Measurements from ENCODE around the gene GFER. TPM values are rescaled to one million over a fixed set of nuclear protein-coding genes. Genes with fewer than 3 reads are reported as not detected.

Gene GFER
- total and polyA plus RNA-seq, 2 of the 8 experiments (the other 6 are each of a cell fraction or from before 2014, with no cell fraction given) = 17.7 to 37.9 TPM

DNA sequence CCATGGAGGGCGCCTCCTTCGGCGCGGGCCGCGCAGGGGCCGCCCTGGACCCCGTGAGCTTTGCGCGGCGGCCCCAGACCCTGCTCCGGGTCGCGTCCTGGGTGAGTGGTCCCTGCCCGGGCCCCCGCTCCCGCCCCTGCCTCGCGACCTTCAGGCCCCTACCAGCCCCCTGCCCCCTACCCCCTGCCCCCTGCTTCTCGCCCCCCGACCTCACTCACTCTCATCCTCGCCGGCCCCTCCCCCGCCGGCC is 6.0 kb downstream of the GFER start:
- ChIA-PET CTCF (ENCODE audit: partially characterized antibody) (interaction anchor here (1.4 to 6.8 kb wide), 3 partner anchors 8 to 100 kb away, joined by 3 to 55 read pairs (median 5); partner anchors contain the start of gene NOXO1), POLR2A (ENCODE audit: partially characterized antibody) (interaction anchor here (0.6 to 28.2 kb wide), 9 partner anchors 7 to 165 kb away, joined by 3 to 736 read pairs (median 10); partner anchors contain the start of genes GFER, NDUFB10, NOXO1 and RNF151)
- H3K79me2 ChIP-seq (ENCODE audit: control insufficient read depth in 1 of 2, insufficient read depth in 2 of 2, low read length in 2 of 2) = peaks cover 0 to 3% of the 10 kb centered on the region in 2 experiments; a peak in 1 of 4 replicates
- H2AFZ ChIP-seq (ENCODE audit: low read length) = no peak overlapping the region
- no CpG with 5 or more reads among the region's 25 CpGs for WGBS, 2 experiments (ENCODE audit: extremely low coverage in 1 of 2, insufficient coverage in 1 of 2, insufficient read length in 1 of 2, insufficient replicate concordance in 2 of 2, low coverage in 1 of 2, low lambda C conversion rate in 2 of 2, missing lambda C conversion rate in 1 of 2)
- peak overlapping the region; percentile 36 to 77 (median 51); a peak in 7 of 8 replicates for H3K4me3 ChIP-seq (ENCODE audit: extremely low read depth in 1 of 4, insufficient read depth in 2 of 4, low read depth in 3 of 4, low read length in 4 of 4)
- H2BK5ac ChIP-seq (ENCODE audit: low read depth, low read length) = no peak overlapping the region
- no peak for DNase-seq (ENCODE audit: low read depth in 1 of 2, low spot score in 2 of 2)
- H3K4ac ChIP-seq (replicated peaks; ENCODE audit: insufficient read length, low read depth, low read length) = no peak overlapping the region
- peaks cover 2 to 5% (median 3%) of the 10 kb centered on the region in 4 experiments; a peak in 3 of 8 replicates for H3K36me3 ChIP-seq (ENCODE audit: control insufficient read depth in 2 of 4, insufficient read depth in 4 of 4, low read length in 3 of 4)
- no peaks in the 10 kb centered on the region for H3K9me3 ChIP-seq (ENCODE audit: insufficient read depth in 2 of 2, low read depth in 1 of 2, low read length in 1 of 2)
- no peak overlapping the region for H3K18ac ChIP-seq (ENCODE audit: extremely low read depth, low read length)
- H3K23ac ChIP-seq (ENCODE audit: insufficient read length) = no peak overlapping the region
- H4K8ac ChIP-seq (ENCODE audit: extremely low read depth, insufficient read depth, low read length) = 0 out of 2 replicates have a peak overlapping the region, but pooled peaks have one; percentile 37
- peaks cover 22% of the 10 kb centered on the region; the same call in 1 of the 2 replicates for H3K23me2 ChIP-seq (ENCODE audit: low read depth, low read length)
- H3K27me3 ChIP-seq (replicated peaks in 1 of 4; ENCODE audit: control insufficient read depth in 3 of 4, extremely low read depth in 1 of 4, insufficient read depth in 3 of 4, low read length in 3 of 4) = peaks cover 4 to 37% (median 24%) of the 10 kb centered on the region in 4 experiments
- H3K79me1 ChIP-seq (ENCODE audit: low read depth, low read length) = no peaks in the 10 kb centered on the region
- H3K27ac ChIP-seq (ENCODE audit: low read depth, low read length) = no peak overlapping the region
- FAIRE-seq = no peak
- H3K56ac ChIP-seq (replicated peaks; ENCODE audit: insufficient read length, low read depth, low read length) = no peak overlapping the region
- peak overlapping the region; percentile 83 to 96; a peak in 3 of 4 replicates for H3K4me2 ChIP-seq (ENCODE audit: insufficient read depth in 1 of 2, low read depth in 2 of 2, low read length in 2 of 2)
- H2BK15ac ChIP-seq (ENCODE audit: low read length) = no peak overlapping the region
- H2BK120ac ChIP-seq (replicated peaks; ENCODE audit: low read depth, low read length) = no peak overlapping the region
- H3K4me1 ChIP-seq (replicated peaks in 1 of 4; ENCODE audit: control insufficient read depth in 3 of 4, insufficient read depth in 4 of 4, low read length in 3 of 4) = peaks cover 0 to 31% (median 19%) of the 10 kb centered on the region in 4 experiments; a peak in 6 of 7 replicates
- no peak overlapping the region for H2AK5ac ChIP-seq (ENCODE audit: low read depth, low read length)
- H3K9ac ChIP-seq (replicated peaks in 1 of 4; ENCODE audit: extremely low read depth in 1 of 4, low read depth in 3 of 4, low read length in 3 of 4) = no peak overlapping the region
- H2BK12ac ChIP-seq (ENCODE audit: low read depth, low read length) = no peak overlapping the region
- H3K14ac ChIP-seq (ENCODE audit: insufficient read length) = no peak overlapping the region
- H4K91ac ChIP-seq (replicated peaks; ENCODE audit: insufficient read length, low read length) = no peak overlapping the region
- no peak overlapping the region for H4K5ac ChIP-seq (ENCODE audit: insufficient read length, low read depth, low read length)
- H2BK20ac ChIP-seq (ENCODE audit: low read length) = no peak overlapping the region
- peaks cover 7 to 10% of the 10 kb centered on the region in 2 experiments for H4K20me1 ChIP-seq (replicated peaks in 1 of 2; ENCODE audit: control insufficient read depth in 1 of 2, insufficient read depth in 2 of 2, low read length in 2 of 2)
- TF ChIP-seq RXRA (IDR thresholded peaks at IDR 0.05; ENCODE audit: insufficient read depth, low read depth, low read length) (no peak), YY1 (IDR thresholded peaks at IDR 0.05; ENCODE audit: low read depth, low read length) (no peak), KDM4A (IDR thresholded peaks at IDR 0.05; ENCODE audit: low read depth, low read length, severe bottlenecking) (peak; percentile 7), PHF8 (conservative IDR thresholded peaks at IDR 0.05; ENCODE audit: low read depth, low read length) (0 out of 2 replicates have a peak, but pooled peaks have one; percentile 12), SAP30 (IDR thresholded peaks at IDR 0.05; ENCODE audit: insufficient read depth, insufficient replicate concordance, low read length) (no peak), CHD2 (IDR thresholded peaks at IDR 0.05; ENCODE audit: low read length) (no peak)
